CD4-positive, CD25-positive, alpha-beta regulatory T cell (primary cell): ENCODE data around the gene PRDM12. TPM values are rescaled to one million over a fixed set of nuclear protein-coding genes. Genes with fewer than 3 reads are reported as not detected.

ENCODE experiments used
- ATAC-seq, 2 donors: fragments of 150-1000 bp; cut with Tn5 transposase; one replicate each; pipeline ENCODE4 v1.10.0; 2021; ENCODE audit warnings: low read depth in 2 of 2, moderate number of reproducible peaks in 2 of 2, moderate library complexity in 1 of 2
- DNase-seq, 3 donors: peaks; one replicate each; pipeline versions ENCODE4 v3.0.0 to v3.0.0-alpha.2; 2012 to 2022; ENCODE audit warnings: mixed read lengths in 1 of 3
- H3K27ac ChIP-seq: one replicate; pipeline ENCODE4 v1.7.0; 2013; ENCODE audit warnings: mild to moderate bottlenecking, low read length; ENCODE audit not compliant: insufficient read depth, poor library complexity, severe bottlenecking
- H3K27me3 ChIP-seq: one replicate; pipeline ENCODE4 v1.7.0; 2013; ENCODE audit warnings: low read length; ENCODE audit not compliant: control insufficient read depth, insufficient read depth
- H3K36me3 ChIP-seq: one replicate; pipeline ENCODE4 v1.7.0; 2013; ENCODE audit warnings: mild to moderate bottlenecking, low read length, moderate library complexity; ENCODE audit not compliant: control insufficient read depth, insufficient read depth
- H3K4me1 ChIP-seq: 2 replicates; pipeline ENCODE4 v1.7.0; 2013; ENCODE audit warnings: mild to moderate bottlenecking, low read length; ENCODE audit not compliant: insufficient read depth, control insufficient read depth, poor library complexity, severe bottlenecking
- H3K4me3 ChIP-seq: one replicate; pipeline ENCODE4 v1.7.0; 2013; ENCODE audit warnings: low read depth, mild to moderate bottlenecking, low read length, moderate library complexity
- H3K9me3 ChIP-seq, 2 experiments: 1 replicate in 1 of 2; 2 replicates in 1 of 2; pipeline ENCODE4 v1.7.0; 2013; ENCODE audit warnings: low read length in 2 of 2, mild to moderate bottlenecking in 1 of 2, moderate library complexity in 1 of 2; ENCODE audit not compliant: control insufficient read depth in 2 of 2
- H3K27ac Mint-ChIP-seq, 3 donors: one replicate each; pipeline ENCODE4 v1.8.0; 2020 to 2022; ENCODE audit warnings: mild to moderate bottlenecking in 3 of 3, mixed read lengths in 3 of 3, moderate library complexity in 2 of 3
- H3K27me3 Mint-ChIP-seq: one replicate; pipeline ENCODE4 v1.8.0; 2022; ENCODE audit warnings: mild to moderate bottlenecking, mixed read lengths
- H3K36me3 Mint-ChIP-seq: one replicate; pipeline ENCODE4 v1.8.0; 2020; ENCODE audit warnings: mixed read lengths
- H3K4me1 Mint-ChIP-seq, 4 donors: one replicate each; pipeline ENCODE4 v1.8.0; 2020 to 2022; ENCODE audit warnings: mixed read lengths in 4 of 4, mild to moderate bottlenecking in 1 of 4
- H3K4me3 Mint-ChIP-seq, 4 donors: one replicate each; pipeline ENCODE4 v1.8.0; 2020 to 2022; ENCODE audit warnings: mild to moderate bottlenecking in 4 of 4, mixed read lengths in 4 of 4, moderate library complexity in 3 of 4
- H3K9me3 Mint-ChIP-seq, 7 donors: one replicate each; pipeline ENCODE4 v1.8.0; 2020 to 2022; ENCODE audit warnings: mixed read lengths in 7 of 7, mild to moderate bottlenecking in 3 of 7, moderate library complexity in 2 of 7
- polyA plus RNA-seq, 4 donors: library from polyadenylated mRNA; unstranded; fragments of 300-500 nt; fragmentation: Illumina TruSeq; gene quantifications; one replicate each; pipeline ENCODE4 v1.2.3, GENCODE V29; 2021
- total RNA-seq: library from RNA; stranded (reverse); gene quantifications from one replicate; pipeline ENCODE4 v1.2.3, GENCODE V29; 2022

The PRDM12 gene
- total and polyA plus RNA-seq, 5 donors from 2014 or later, result 0.10 TPM; not detected in 4

DNA sequence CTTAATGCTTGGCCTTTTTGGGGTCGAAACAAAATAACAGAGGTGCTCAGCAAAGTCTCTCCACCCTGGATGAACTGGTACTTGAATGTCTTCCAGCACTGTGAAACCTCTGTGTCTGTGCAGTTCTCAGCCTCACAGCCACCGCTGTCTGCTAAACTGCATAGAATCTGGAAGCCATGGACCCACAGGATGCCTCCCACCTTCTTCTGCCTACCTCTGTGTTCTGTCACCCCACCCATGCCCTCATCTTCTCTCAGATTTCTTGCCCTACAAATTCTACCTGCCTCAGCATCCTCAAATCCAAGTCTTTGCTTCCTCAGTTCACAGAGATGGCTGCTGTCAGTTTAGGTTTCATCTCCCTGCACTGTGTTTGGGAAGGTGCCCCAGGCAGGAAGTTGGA is 64.8 kb downstream of the PRDM12 start:
- Histone ChIP-seq H3K36me3 (no peaks in the 10 kb centered on the region), H3K9me3 (no peaks in the 10 kb centered on the region), H3K27me3 (no peaks in the 10 kb centered on the region), H3K4me3 (no peak overlapping the region), H3K27ac (no peak overlapping the region), H3K4me1 (no peaks in the 10 kb centered on the region)
- H3K4me1 Mint-ChIP-seq, result peaks cover 25 to 39% (median 29%) of the 10 kb centered on the region in 4 donors
- no peak for ATAC-seq
- H3K36me3 Mint-ChIP-seq, result peaks cover 5% of the 10 kb centered on the region
- no peaks in the 10 kb centered on the region for H3K27me3 Mint-ChIP-seq
- H3K9me3 Mint-ChIP-seq, result peaks cover 0 to 1% (median 0%) of the 10 kb centered on the region in 7 donors
- no peak overlapping the region for H3K27ac Mint-ChIP-seq
- no peak for DNase-seq
- H3K4me3 Mint-ChIP-seq, result no peak overlapping the region

GRCh38 chr9:130731355-130731754 is 67.0 kb downstream of the PRDM12 start:
- peaks cover 23 to 40% (median 27%) of the 10 kb centered on the region in 4 donors for H3K4me1 Mint-ChIP-seq
- H3K4me3 ChIP-seq, result no peak overlapping the region
- H3K9me3 Mint-ChIP-seq, result peaks cover 0 to 1% (median 0%) of the 10 kb centered on the region in 7 donors
- H3K27ac Mint-ChIP-seq, result no peak overlapping the region
- no peaks in the 10 kb centered on the region for H3K27me3 ChIP-seq
- ATAC-seq (no peak), DNase-seq (no peak)
- H3K9me3 ChIP-seq, result no peaks in the 10 kb centered on the region
- H3K4me3 Mint-ChIP-seq, result no peak overlapping the region
- no peaks in the 10 kb centered on the region for H3K4me1 ChIP-seq
- peaks cover 10% of the 10 kb centered on the region for H3K36me3 Mint-ChIP-seq
- H3K27me3 Mint-ChIP-seq, result no peaks in the 10 kb centered on the region
- H3K27ac ChIP-seq, result no peak overlapping the region
- no peaks in the 10 kb centered on the region for H3K36me3 ChIP-seq

DNA sequence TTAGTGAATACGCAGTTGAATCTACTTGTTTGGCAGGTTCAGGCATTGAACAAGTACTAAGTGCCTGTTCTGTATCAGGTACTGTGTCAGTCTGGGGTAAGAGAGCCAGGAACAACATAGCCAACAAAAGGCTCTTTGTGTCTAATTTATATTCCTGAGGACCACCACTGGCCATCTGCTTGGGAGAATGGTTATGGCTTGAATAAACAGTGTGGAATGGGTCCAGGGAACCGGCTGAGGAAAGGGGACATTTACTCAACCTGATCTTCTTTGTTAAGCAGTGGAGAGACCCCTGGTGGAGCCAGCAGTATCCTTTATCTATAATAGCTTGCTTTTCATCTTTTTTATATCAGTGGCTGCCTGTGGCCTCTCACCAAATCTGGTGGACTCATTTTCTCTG is 67.7 kb downstream of the PRDM12 start:
- no peak for ATAC-seq

More for the DNA sequence above, 67.7 kb downstream of the PRDM12 start:
- Histone ChIP-seq H3K27me3 (no peaks in the 10 kb centered on the region), H3K4me1 (no peaks in the 10 kb centered on the region), H3K27ac (no peak overlapping the region), H3K36me3 (no peaks in the 10 kb centered on the region), H3K9me3 (no peaks in the 10 kb centered on the region), H3K4me3 (no peak overlapping the region)
- Mint-ChIP-seq H3K4me3 (no peak overlapping the region), H3K27me3 (no peaks in the 10 kb centered on the region), H3K4me1 (peaks cover 21 to 35% (median 28%) of the 10 kb centered on the region in 4 donors), H3K27ac (peak overlapping the region in 1 of 3 donors; percentile 65), H3K9me3 (peaks cover 0 to 1% (median 0%) of the 10 kb centered on the region in 7 donors), H3K36me3 (peaks cover 10% of the 10 kb centered on the region)
- DNase-seq, result no peak

Other genes with a start within 250 kb of the PRDM12 start
- gene ASS1, start 219.6 kb upstream of the PRDM12 start, total RNA-seq, result not detected
- not detected for gene ASS1, start 219.6 kb upstream of the PRDM12 start, polyA plus RNA-seq
- gene FUBP3, start 85.0 kb upstream of the PRDM12 start, total RNA-seq, result 34.2 TPM
- 10 to 100 TPM; 20.0 to 26.7 (median 23.2) TPM for gene FUBP3, start 85.0 kb upstream of the PRDM12 start, polyA plus RNA-seq
- gene EXOSC2, start 29.2 kb downstream of the PRDM12 start, total RNA-seq, result 47.1 TPM
- 10 to 100 TPM; 24.1 to 30.0 (median 28.5) TPM for gene EXOSC2, start 29.2 kb downstream of the PRDM12 start, polyA plus RNA-seq
- gene ABL1, start 170.7 kb downstream of the PRDM12 start, total RNA-seq, result 33.9 TPM
- gene ABL1, start 170.7 kb downstream of the PRDM12 start, polyA plus RNA-seq, result 1 to 10 TPM; 5.5 to 9.2 (median 8.3) TPM
- not detected for gene QRFP, start 232.2 kb downstream of the PRDM12 start, total RNA-seq
- not detected for gene QRFP, start 232.2 kb downstream of the PRDM12 start, polyA plus RNA-seq